ENCODE measurements around the gene CD7. TPM values are rescaled to one million over a fixed set of nuclear protein-coding genes. Genes with fewer than 3 reads are reported as not detected.
"Not testable (repeated sequence)": the region's sequence is repeated elsewhere in the genome, so short reads cannot be mapped to it uniquely, and the experiment has no call there.

The CD7 gene
- total RNA-seq, 2 experiments from 2014 or later = 334 to 355 TPM

GRCh38 chr17:82354804-82355308, 37.4 kb upstream of the CD7 start:
- Mint-ChIP-seq H3K4me3 (no peak overlapping the region), H3K27ac (no peak overlapping the region), H3K9me3 (ENCODE audit: insufficient read depth) (no peaks in the 10 kb centered on the region), H3K27me3 (ENCODE audit: low read depth) (peaks cover 13% of the 10 kb centered on the region), H3K36me3 (ENCODE audit: low read depth) (peaks cover 3% of the 10 kb centered on the region), H3K4me1 (ENCODE audit: low read depth) (peaks cover 11% of the 10 kb centered on the region)
- CTCF ChIA-PET = no interaction called here
- DNase-seq (no peak), ATAC-seq (no peak)
- POLR2A ChIA-PET = no interaction called here

GRCh38 chr17:82353484-82353883, 36.1 kb upstream of the CD7 start:
- H3K4me1 Mint-ChIP-seq (ENCODE audit: low read depth) = peaks cover 6% of the 10 kb centered on the region
- no peaks in the 10 kb centered on the region for H3K9me3 Mint-ChIP-seq (ENCODE audit: insufficient read depth)
- H3K4me3 Mint-ChIP-seq = no peak overlapping the region
- no peak for DNase-seq
- H3K27me3 Mint-ChIP-seq (ENCODE audit: low read depth) = peaks cover 11% of the 10 kb centered on the region
- CTCF ChIA-PET = interaction anchor here (1.1 kb wide), 1 partner anchor 52 kb away, joined by 3 read pairs; no protein-coding TSS in a partner anchor
- ATAC-seq = no peak
- no peaks in the 10 kb centered on the region for H3K36me3 Mint-ChIP-seq (ENCODE audit: low read depth)
- H3K27ac Mint-ChIP-seq = no peak overlapping the region
- POLR2A ChIA-PET = interaction anchor here (1.4 kb wide), 1 partner anchor 61 kb away, joined by 5 read pairs; no protein-coding TSS in a partner anchor

- peaks cover 8% of the 10 kb centered on the region for H3K27me3 Mint-ChIP-seq (ENCODE audit: low read depth)
- ChIA-PET POLR2A (interaction anchor here (1.4 kb wide), 1 partner anchor 62 kb away, joined by 5 read pairs; no protein-coding TSS in a partner anchor), CTCF (interaction anchor here (0.8 to 4.0 kb wide), 18 partner anchors 14 to 322 kb away, joined by 3 to 19 read pairs (median 5); partner anchors contain the start of genes HEXD, OGFOD3 and SECTM1)
- no peak overlapping the region for H3K27ac Mint-ChIP-seq
- no peak overlapping the region for H3K4me3 Mint-ChIP-seq
- no peaks in the 10 kb centered on the region for H3K9me3 Mint-ChIP-seq (ENCODE audit: insufficient read depth)
- ATAC-seq (peak; percentile 87), DNase-seq (peak; percentile 90)
- H3K36me3 Mint-ChIP-seq (ENCODE audit: low read depth) = no peaks in the 10 kb centered on the region
- H3K4me1 Mint-ChIP-seq (ENCODE audit: low read depth) = peaks cover 2% of the 10 kb centered on the region
These were observed 34.5 kb upstream of the CD7 start for GRCh38 chr17:82351713-82352488.

GRCh38 chr17:82351254-82351712, 33.9 kb upstream of the CD7 start:
- ChIA-PET POLR2A (no interaction called here), CTCF (interaction anchor here (0.8 to 4.0 kb wide), 16 partner anchors 17 to 321 kb away, joined by 3 to 19 read pairs (median 5); partner anchors contain the start of genes HEXD, OGFOD3 and SECTM1)
- H3K27me3 Mint-ChIP-seq (ENCODE audit: low read depth) = peaks cover 12% of the 10 kb centered on the region
- no peak overlapping the region for H3K4me3 Mint-ChIP-seq
- no peaks in the 10 kb centered on the region for H3K36me3 Mint-ChIP-seq (ENCODE audit: low read depth)
- DNase-seq (no peak), ATAC-seq (peak; percentile 7)
- no peak overlapping the region for H3K27ac Mint-ChIP-seq
- H3K9me3 Mint-ChIP-seq (ENCODE audit: insufficient read depth) = no peaks in the 10 kb centered on the region
- peaks cover 8% of the 10 kb centered on the region for H3K4me1 Mint-ChIP-seq (ENCODE audit: low read depth)

- ChIA-PET POLR2A (no interaction called here), CTCF (interaction anchor here (0.6 to 4.0 kb wide), 21 partner anchors 16 to 320 kb away, joined by 3 to 19 read pairs (median 5); partner anchors contain the start of genes HEXD, OGFOD3 and SECTM1)
- Mint-ChIP-seq H3K4me1 (ENCODE audit: low read depth) (peaks cover 8% of the 10 kb centered on the region), H3K27me3 (ENCODE audit: low read depth) (peaks cover 11% of the 10 kb centered on the region), H3K4me3 (no peak overlapping the region), H3K27ac (no peak overlapping the region), H3K36me3 (ENCODE audit: low read depth) (no peaks in the 10 kb centered on the region), H3K9me3 (ENCODE audit: insufficient read depth) (no peaks in the 10 kb centered on the region)
- DNase-seq = peak; percentile 64
- peak; percentile 42 for ATAC-seq
These were observed 33.0 kb upstream of the CD7 start for GRCh38 chr17:82350182-82351030.

- Mint-ChIP-seq H3K27me3 (ENCODE audit: low read depth) (peaks cover 5% of the 10 kb centered on the region), H3K36me3 (ENCODE audit: low read depth) (no peaks in the 10 kb centered on the region), H3K27ac (no peak overlapping the region), H3K4me3 (no peak overlapping the region), H3K4me1 (ENCODE audit: low read depth) (peaks cover 8% of the 10 kb centered on the region), H3K9me3 (ENCODE audit: insufficient read depth) (no peaks in the 10 kb centered on the region)
- DNase-seq (no peak), ATAC-seq (no peak)
- CTCF ChIA-PET = interaction anchor here (1.0 to 4.0 kb wide), 6 partner anchors 46 to 113 kb away, joined by 5 to 19 read pairs (median 8); no protein-coding TSS in a partner anchor
- POLR2A ChIA-PET = no interaction called here
These were observed 31.9 kb upstream of the CD7 start for GRCh38 chr17:82349287-82349701.

- DNase-seq (no peak), ATAC-seq (no peak)
- no peak overlapping the region for H3K4me3 Mint-ChIP-seq
- ChIA-PET POLR2A (no interaction called here), CTCF (interaction anchor here (1.1 kb wide), 1 partner anchor 14 kb away, joined by 3 read pairs; no protein-coding TSS in a partner anchor)
- peaks cover 8% of the 10 kb centered on the region for H3K4me1 Mint-ChIP-seq (ENCODE audit: low read depth)
- H3K27me3 Mint-ChIP-seq (ENCODE audit: low read depth) = peaks cover 5% of the 10 kb centered on the region
- no peaks in the 10 kb centered on the region for H3K9me3 Mint-ChIP-seq (ENCODE audit: insufficient read depth)
- no peaks in the 10 kb centered on the region for H3K36me3 Mint-ChIP-seq (ENCODE audit: low read depth)
- no peak overlapping the region for H3K27ac Mint-ChIP-seq
These were observed 31.5 kb upstream of the CD7 start for GRCh38 chr17:82348866-82349265.

GRCh38 chr17:82348434-82348833, 31.0 kb upstream of the CD7 start:
- ChIA-PET CTCF (interaction anchor here (1.1 kb wide), 1 partner anchor 13 kb away, joined by 3 read pairs; no protein-coding TSS in a partner anchor), POLR2A (no interaction called here)
- H3K4me1 Mint-ChIP-seq (ENCODE audit: low read depth) = peaks cover 8% of the 10 kb centered on the region
- no peak overlapping the region for H3K27ac Mint-ChIP-seq
- no peak overlapping the region for H3K4me3 Mint-ChIP-seq
- DNase-seq (no peak), ATAC-seq (no peak)
- no peaks in the 10 kb centered on the region for H3K9me3 Mint-ChIP-seq (ENCODE audit: insufficient read depth)
- H3K27me3 Mint-ChIP-seq (ENCODE audit: low read depth) = peaks cover 5% of the 10 kb centered on the region
- no peaks in the 10 kb centered on the region for H3K36me3 Mint-ChIP-seq (ENCODE audit: low read depth)

GRCh38 chr17:82347994-82348393, 30.6 kb upstream of the CD7 start:
- H3K27me3 Mint-ChIP-seq (ENCODE audit: low read depth); POLR2A ChIA-PET; H3K4me1 Mint-ChIP-seq (ENCODE audit: low read depth); H3K9me3 Mint-ChIP-seq (ENCODE audit: insufficient read depth); H3K27ac Mint-ChIP-seq; ATAC-seq; DNase-seq; H3K36me3 Mint-ChIP-seq (ENCODE audit: low read depth); H3K4me3 Mint-ChIP-seq: not testable (repeated sequence)
- CTCF ChIA-PET = interaction anchor here (1.1 kb wide), 1 partner anchor 13 kb away, joined by 3 read pairs; no protein-coding TSS in a partner anchor

GRCh38 chr17:82346342-82347300, 29.2 kb upstream of the CD7 start:
- ChIA-PET POLR2A (no interaction called here), CTCF (no interaction called here)
- Mint-ChIP-seq H3K4me3 (no peak overlapping the region), H3K27ac (no peak overlapping the region), H3K27me3 (ENCODE audit: low read depth) (peaks cover 5% of the 10 kb centered on the region), H3K9me3 (ENCODE audit: insufficient read depth) (no peaks in the 10 kb centered on the region), H3K36me3 (ENCODE audit: low read depth) (no peaks in the 10 kb centered on the region), H3K4me1 (ENCODE audit: low read depth) (peaks cover 6% of the 10 kb centered on the region)
- no peak for DNase-seq
- no peak for ATAC-seq
